ENCODE results near the gene FNDC11.

The FNDC11 gene

GRCh38 chr20:63592661-63593060 lies 38.7 kb downstream of the FNDC11 start:
- no peak overlapping the region for H3K18ac ChIP-seq (ENCODE audit: low read length)
- no peak overlapping the region for H3K9ac ChIP-seq (ENCODE audit: low read length)
- H3K4ac ChIP-seq (ENCODE audit: low read depth, low read length), result no peak overlapping the region
- H4K5ac ChIP-seq (ENCODE audit: low read length), result no peak overlapping the region
- H3K27ac ChIP-seq (ENCODE audit: low read depth, low read length), result no peak overlapping the region
- no CpG with 5 or more reads among the region's 13 CpGs for WGBS (ENCODE audit: extremely low coverage, insufficient coverage, low lambda C conversion rate)
- H3K4me1 ChIP-seq (ENCODE audit: control insufficient read depth, low read depth, low read length), result no peaks in the 10 kb centered on the region
- H3K4me3 ChIP-seq (ENCODE audit: low read length), result no peak overlapping the region
- H4K8ac ChIP-seq (ENCODE audit: low read depth, low read length), result no peak overlapping the region
- H3K56ac ChIP-seq (ENCODE audit: low read length), result no peak overlapping the region
- no peak overlapping the region for H2BK120ac ChIP-seq (ENCODE audit: low read depth, low read length)
- no peak overlapping the region for H2BK15ac ChIP-seq (replicated peaks; ENCODE audit: low read depth)
- H3K4me2 ChIP-seq (ENCODE audit: low read length), result no peak overlapping the region
- no peaks in the 10 kb centered on the region for H3K27me3 ChIP-seq (ENCODE audit: insufficient read depth, low read length, poor library complexity)
- DNase-seq, result no peak
- H3K23ac ChIP-seq (ENCODE audit: low read length), result no peak overlapping the region
- H2BK5ac ChIP-seq (ENCODE audit: low read length), result no peak overlapping the region
- H3K79me1 ChIP-seq (ENCODE audit: low read length), result no peaks in the 10 kb centered on the region
- H3K79me2 ChIP-seq (ENCODE audit: control insufficient read depth, insufficient read depth, low read length), result no peaks in the 10 kb centered on the region
- H3K36me3 ChIP-seq (ENCODE audit: control insufficient read depth, insufficient read depth, low read length), result peaks cover 2% of the 10 kb centered on the region
- no peak overlapping the region for H2AK5ac ChIP-seq (ENCODE audit: low read length)

GRCh38 chr20:63594043-63594561 lies 40.1 kb downstream of the FNDC11 start:
- H3K23ac ChIP-seq (ENCODE audit: low read length), result no peak overlapping the region
- no peaks in the 10 kb centered on the region for H3K79me2 ChIP-seq (ENCODE audit: control insufficient read depth, insufficient read depth, low read length)
- no peaks in the 10 kb centered on the region for H3K79me1 ChIP-seq (ENCODE audit: low read length)
- no peak overlapping the region for H2BK5ac ChIP-seq (ENCODE audit: low read length)
- no peak overlapping the region for H3K4me2 ChIP-seq (ENCODE audit: low read length)
- no peaks in the 10 kb centered on the region for H3K4me1 ChIP-seq (ENCODE audit: control insufficient read depth, low read depth, low read length)
- no peak overlapping the region for H2AK5ac ChIP-seq (ENCODE audit: low read length)
- no CpG with 5 or more reads among the region's 10 CpGs for WGBS (ENCODE audit: extremely low coverage, insufficient coverage, low lambda C conversion rate)
- H4K5ac ChIP-seq (ENCODE audit: low read length), result no peak overlapping the region
- H2BK15ac ChIP-seq (replicated peaks; ENCODE audit: low read depth), result no peak overlapping the region
- DNase-seq, result no peak
- H3K9ac ChIP-seq (ENCODE audit: low read length), result no peak overlapping the region
- H3K56ac ChIP-seq (ENCODE audit: low read length), result no peak overlapping the region
- H3K27ac ChIP-seq (ENCODE audit: low read depth, low read length), result no peak overlapping the region
- no peak overlapping the region for H2BK120ac ChIP-seq (ENCODE audit: low read depth, low read length)
- no peak overlapping the region for H3K4ac ChIP-seq (ENCODE audit: low read depth, low read length)
- H3K18ac ChIP-seq (ENCODE audit: low read length), result no peak overlapping the region
- no peak overlapping the region for H4K8ac ChIP-seq (ENCODE audit: low read depth, low read length)
- no peaks in the 10 kb centered on the region for H3K27me3 ChIP-seq (ENCODE audit: insufficient read depth, low read length, poor library complexity)
- no peak overlapping the region for H3K4me3 ChIP-seq (ENCODE audit: low read length)
- H3K36me3 ChIP-seq (ENCODE audit: control insufficient read depth, insufficient read depth, low read length), result peaks cover 2% of the 10 kb centered on the region

GRCh38 chr20:63595416-63596127 lies 41.6 kb downstream of the FNDC11 start:
- Histone ChIP-seq H3K79me1 (ENCODE audit: low read length) (no peaks in the 10 kb centered on the region), H2BK15ac (replicated peaks; ENCODE audit: low read depth) (no peak overlapping the region), H2BK120ac (ENCODE audit: low read depth, low read length) (no peak overlapping the region), H3K4ac (ENCODE audit: low read depth, low read length) (no peak overlapping the region), H3K4me2 (ENCODE audit: low read length) (no peak overlapping the region), H3K27ac (ENCODE audit: low read depth, low read length) (no peak overlapping the region), H3K9ac (ENCODE audit: low read length) (no peak overlapping the region), H2AK5ac (ENCODE audit: low read length) (no peak overlapping the region), H3K4me1 (ENCODE audit: control insufficient read depth, low read depth, low read length) (no peaks in the 10 kb centered on the region), H3K56ac (ENCODE audit: low read length) (no peak overlapping the region), H3K27me3 (ENCODE audit: insufficient read depth, low read length, poor library complexity) (no peaks in the 10 kb centered on the region), H3K79me2 (ENCODE audit: control insufficient read depth, insufficient read depth, low read length) (no peaks in the 10 kb centered on the region), H3K18ac (ENCODE audit: low read length) (no peak overlapping the region), H3K23ac (ENCODE audit: low read length) (peak overlapping the region; percentile 45), H3K4me3 (ENCODE audit: low read length) (no peak overlapping the region), H3K36me3 (ENCODE audit: control insufficient read depth, insufficient read depth, low read length) (peaks cover 2% of the 10 kb centered on the region), H2BK5ac (ENCODE audit: low read length) (no peak overlapping the region), H4K8ac (ENCODE audit: low read depth, low read length) (no peak overlapping the region), H4K5ac (ENCODE audit: low read length) (no peak overlapping the region)
- WGBS (ENCODE audit: extremely low coverage, insufficient coverage, low lambda C conversion rate), result no CpG with 5 or more reads among the region's 30 CpGs
- DNase-seq, result no peak

GRCh38 chr20:63596423-63596822 lies 42.5 kb downstream of the FNDC11 start:
- no peak overlapping the region for H3K23ac ChIP-seq (ENCODE audit: low read length)
- no peaks in the 10 kb centered on the region for H3K4me1 ChIP-seq (ENCODE audit: control insufficient read depth, low read depth, low read length)
- H3K27me3 ChIP-seq (ENCODE audit: insufficient read depth, low read length, poor library complexity), result no peaks in the 10 kb centered on the region
- H4K5ac ChIP-seq (ENCODE audit: low read length), result no peak overlapping the region
- H3K56ac ChIP-seq (ENCODE audit: low read length), result no peak overlapping the region
- DNase-seq, result no peak
- H3K4me3 ChIP-seq (ENCODE audit: low read length), result no peak overlapping the region
- H2AK5ac ChIP-seq (ENCODE audit: low read length), result no peak overlapping the region
- no peaks in the 10 kb centered on the region for H3K79me1 ChIP-seq (ENCODE audit: low read length)
- no peak overlapping the region for H3K9ac ChIP-seq (ENCODE audit: low read length)
- no peak overlapping the region for H2BK5ac ChIP-seq (ENCODE audit: low read length)
- whole genome bisulfite sequencing (ENCODE audit: extremely low coverage, insufficient coverage, low lambda C conversion rate), result no CpG with 5 or more reads among the region's 6 CpGs
- no peak overlapping the region for H2BK120ac ChIP-seq (ENCODE audit: low read depth, low read length)
- no peak overlapping the region for H3K4me2 ChIP-seq (ENCODE audit: low read length)
- no peak overlapping the region for H3K18ac ChIP-seq (ENCODE audit: low read length)
- H4K8ac ChIP-seq (ENCODE audit: low read depth, low read length), result no peak overlapping the region
- no peak overlapping the region for H2BK15ac ChIP-seq (replicated peaks; ENCODE audit: low read depth)
- H3K36me3 ChIP-seq (ENCODE audit: control insufficient read depth, insufficient read depth, low read length), result peaks cover 2% of the 10 kb centered on the region
- H3K27ac ChIP-seq (ENCODE audit: low read depth, low read length), result no peak overlapping the region
- no peaks in the 10 kb centered on the region for H3K79me2 ChIP-seq (ENCODE audit: control insufficient read depth, insufficient read depth, low read length)
- no peak overlapping the region for H3K4ac ChIP-seq (ENCODE audit: low read depth, low read length)

GRCh38 chr20:63597651-63598478 lies 43.9 kb downstream of the FNDC11 start:
- Histone ChIP-seq H3K36me3 (ENCODE audit: control insufficient read depth, insufficient read depth, low read length) (peaks cover 4% of the 10 kb centered on the region), H4K8ac (ENCODE audit: low read depth, low read length) (no peak overlapping the region), H3K18ac (ENCODE audit: low read length) (no peak overlapping the region), H3K9ac (ENCODE audit: low read length) (no peak overlapping the region), H3K4me1 (ENCODE audit: control insufficient read depth, low read depth, low read length) (no peaks in the 10 kb centered on the region), H3K4me2 (ENCODE audit: low read length) (no peak overlapping the region), H3K79me2 (ENCODE audit: control insufficient read depth, insufficient read depth, low read length) (no peaks in the 10 kb centered on the region), H2BK5ac (ENCODE audit: low read length) (no peak overlapping the region), H3K56ac (ENCODE audit: low read length) (no peak overlapping the region), H4K5ac (ENCODE audit: low read length) (no peak overlapping the region), H3K4me3 (ENCODE audit: low read length) (no peak overlapping the region), H3K79me1 (ENCODE audit: low read length) (no peaks in the 10 kb centered on the region), H2BK120ac (ENCODE audit: low read depth, low read length) (no peak overlapping the region), H3K23ac (ENCODE audit: low read length) (no peak overlapping the region), H3K4ac (ENCODE audit: low read depth, low read length) (no peak overlapping the region), H3K27me3 (ENCODE audit: insufficient read depth, low read length, poor library complexity) (no peaks in the 10 kb centered on the region), H2BK15ac (replicated peaks; ENCODE audit: low read depth) (no peak overlapping the region), H2AK5ac (ENCODE audit: low read length) (no peak overlapping the region), H3K27ac (ENCODE audit: low read depth, low read length) (no peak overlapping the region)
- DNase-seq, result no peak
- no CpG with 5 or more reads among the region's 23 CpGs for WGBS (ENCODE audit: extremely low coverage, insufficient coverage, low lambda C conversion rate)
